H1 (cell line): ENCODE results near the gene RUNX1.

Source experiments
- CBX8 ChIP-seq: fragments of 300-800, 300-1000 bp; sonication (generic); IDR thresholded peaks from 2 replicates; pipeline ENCODE4 v1.7.1; 2016; ENCODE audit warnings: low read depth, low read length, borderline replicate concordance
- EZH2 ChIP-seq: fragments of 200-600 bp; sonication (generic); IDR thresholded peaks from 2 replicates; pipeline ENCODE4 v1.7.1; 2012; ENCODE audit warnings: low read depth, mild to moderate bottlenecking, moderate library complexity, low read length, inconsistent platforms; ENCODE audit not compliant: severe bottlenecking
- RXRA ChIP-seq: IDR thresholded peaks from 2 replicates; pipeline ENCODE4 v1.6.1; 2011; ENCODE audit warnings: low read depth, mild to moderate bottlenecking, low read length, moderate library complexity; ENCODE audit not compliant: insufficient read depth
- SP4 ChIP-seq: IDR thresholded peaks from 2 replicates; pipeline ENCODE4 v1.6.1; 2012; ENCODE audit warnings: low read length, inconsistent platforms
- TBP ChIP-seq: IDR thresholded peaks from 2 replicates; pipeline ENCODE4 v1.6.1; 2011; ENCODE audit warnings: low read depth, low read length, improper control_type of control experiment
- USF2 ChIP-seq: IDR thresholded peaks from 2 replicates; pipeline ENCODE4 v1.6.1; 2011; ENCODE audit warnings: low read length, improper control_type of control experiment
- ZNF274 ChIP-seq: IDR thresholded peaks from 2 replicates; pipeline ENCODE4 v1.7.0; 2012; ENCODE audit warnings: low read length, borderline replicate concordance; ENCODE audit errors: extremely low read depth

- TF ChIP-seq USF2: no peak
- TF ChIP-seq EZH2: no peak
- TF ChIP-seq CBX8: no peak
- no peak for TF ChIP-seq TBP
- TF ChIP-seq RXRA: no peak
- no peak for TF ChIP-seq ZNF274
- no peak for TF ChIP-seq SP4
Measured at GRCh38 chr21:35044128-35044527, 5.0 kb downstream of the RUNX1 start.
